Measurements from ENCODE around the gene ATF3.

The ATF3 gene

DNA sequence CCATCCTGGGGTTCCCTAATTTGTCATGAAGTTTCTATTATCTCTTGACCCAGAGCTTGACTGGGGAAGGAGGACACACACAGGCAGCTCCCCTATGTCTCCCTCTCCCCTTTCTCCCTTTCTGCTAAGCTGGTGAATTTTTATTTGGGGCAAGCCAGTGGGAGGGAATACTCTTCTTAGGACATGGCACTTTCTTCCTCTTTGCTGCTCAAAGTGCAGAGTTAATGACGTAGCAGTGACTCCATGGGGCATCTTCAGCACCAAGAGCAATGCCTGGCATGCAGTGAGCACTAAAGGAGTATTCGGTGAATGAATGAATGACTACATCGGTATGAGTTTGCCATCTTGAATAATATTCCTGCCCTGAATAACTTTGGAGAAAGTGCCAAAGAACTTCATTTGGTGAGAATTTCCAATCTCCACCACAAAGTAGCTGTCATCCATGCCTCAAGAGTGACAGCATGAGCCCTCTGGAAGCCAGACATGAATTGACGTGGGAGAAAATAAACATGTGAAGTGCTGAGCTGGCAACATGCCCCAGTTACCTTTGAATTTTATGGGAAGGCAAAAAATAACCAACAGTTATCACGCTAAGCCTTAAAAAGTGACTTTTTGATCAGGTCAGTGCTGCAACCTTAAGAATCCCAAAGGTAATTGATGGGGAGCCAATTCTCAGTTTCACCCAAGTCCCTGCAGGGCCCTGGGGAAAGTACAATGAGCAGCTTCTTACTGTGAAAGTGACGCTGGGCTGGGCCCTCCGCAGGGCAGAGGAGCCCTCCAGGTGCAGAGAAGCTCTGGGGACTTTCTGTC lies 22.1 kb upstream of the ATF3 start:
- DNase-seq (ENCODE audit: low spot score), result no peak

DNA sequence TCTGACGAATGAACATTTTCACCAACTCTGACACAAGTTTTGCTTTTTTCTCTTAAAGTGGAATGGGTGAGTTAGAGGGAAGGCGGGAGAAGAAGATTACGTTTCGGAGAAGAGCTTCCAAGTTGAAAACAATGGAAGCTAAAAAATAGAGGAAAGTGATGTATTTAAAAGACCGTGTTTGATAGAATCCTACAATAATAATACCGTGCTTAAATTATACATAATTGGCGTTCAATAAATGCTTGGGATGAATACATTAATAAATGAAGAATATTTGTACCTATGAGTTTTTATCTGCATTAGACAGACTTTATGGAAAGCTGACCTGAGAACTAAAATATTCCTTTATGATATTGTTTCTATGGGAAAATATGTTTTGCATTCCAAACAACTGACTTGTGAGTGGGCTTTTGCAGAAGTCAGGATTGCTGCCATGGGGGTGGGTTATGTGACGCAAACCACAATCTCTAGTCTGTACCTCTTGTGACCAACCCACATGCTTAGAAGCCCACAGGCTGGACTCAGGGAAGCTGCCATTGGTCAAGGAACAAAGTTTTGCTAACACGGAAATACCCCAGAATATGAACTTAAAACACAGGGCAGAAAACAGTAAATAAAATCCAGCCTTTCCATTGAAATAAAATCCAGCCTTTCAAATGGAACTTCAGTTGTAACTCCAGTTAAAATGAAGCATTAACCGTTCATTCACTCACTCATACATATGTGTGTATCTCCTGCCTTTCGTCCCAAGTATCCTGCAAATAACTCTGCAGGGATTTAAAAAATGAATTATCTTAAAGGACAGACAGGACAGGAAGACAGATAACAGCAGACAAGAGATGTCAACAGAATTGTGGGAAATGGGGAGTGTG lies 21.3 kb upstream of the ATF3 start:
- no peak for DNase-seq (ENCODE audit: low spot score)

GRCh38 chr1:212587888-212588510 lies 20.6 kb upstream of the ATF3 start:
- DNase-seq (ENCODE audit: low spot score), result no peak

DNA sequence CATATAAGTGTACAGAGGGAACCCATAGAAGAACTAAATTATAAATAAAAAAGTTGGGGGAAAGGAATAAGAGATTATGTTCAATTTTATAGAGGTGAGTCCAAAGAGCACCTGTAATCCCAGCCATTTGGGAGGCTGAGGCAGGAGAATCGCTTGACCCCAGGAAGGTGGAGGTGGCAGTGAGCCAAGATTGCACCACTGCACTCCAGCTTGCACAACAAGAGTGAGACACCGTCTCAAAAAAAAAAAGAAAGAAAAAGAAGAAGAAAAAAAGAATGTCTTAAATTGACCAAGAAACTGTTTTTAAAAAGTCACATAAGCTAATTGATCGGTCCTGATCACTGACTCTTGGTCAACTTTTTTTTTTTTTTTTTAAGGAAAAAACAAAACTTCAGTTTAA lies 19.1 kb upstream of the ATF3 start:
- no peak for DNase-seq (ENCODE audit: low spot score)

DNA sequence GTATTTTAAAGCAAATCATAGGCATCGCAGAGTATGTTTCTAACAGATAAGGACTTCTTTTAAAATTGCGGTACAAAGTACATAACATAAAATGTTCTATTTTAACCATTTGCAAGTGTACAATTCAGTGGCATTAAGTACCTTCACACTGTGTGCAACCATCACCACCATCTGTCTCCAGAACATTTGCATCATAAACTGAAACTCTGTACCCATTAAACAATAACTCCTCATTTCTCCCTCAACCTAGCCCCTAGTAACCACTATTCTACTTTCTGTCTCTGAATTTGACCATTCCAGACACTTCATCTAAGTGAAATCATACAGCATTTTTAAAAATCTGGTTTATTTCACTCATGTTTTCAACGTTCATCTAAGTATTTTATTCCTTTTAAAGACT lies 16.6 kb upstream of the ATF3 start:
- DNase-seq (ENCODE audit: low spot score), result no peak

DNA sequence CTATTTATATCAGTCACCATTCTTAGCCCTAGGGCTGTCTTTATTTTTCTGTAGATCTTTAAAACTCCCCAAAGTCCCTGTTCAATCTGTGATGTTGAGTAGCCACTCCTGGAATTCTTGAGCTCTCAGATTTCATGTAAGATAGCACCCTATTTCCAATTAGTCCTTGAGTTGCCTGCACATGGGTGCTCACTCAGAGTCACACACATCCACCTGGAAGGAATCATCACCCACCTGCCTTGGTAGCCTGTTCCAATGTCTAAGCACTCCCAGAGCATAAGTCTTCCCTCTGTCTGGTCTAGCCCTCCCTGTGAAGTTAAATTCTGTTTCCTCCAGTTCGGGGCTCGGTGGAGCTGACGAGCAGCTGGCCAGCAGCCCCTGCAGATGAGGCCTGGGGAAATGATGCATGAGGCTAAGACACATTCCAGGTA lies 14.7 kb upstream of the ATF3 start:
- DNase-seq (ENCODE audit: low spot score), result no peak

DNA sequence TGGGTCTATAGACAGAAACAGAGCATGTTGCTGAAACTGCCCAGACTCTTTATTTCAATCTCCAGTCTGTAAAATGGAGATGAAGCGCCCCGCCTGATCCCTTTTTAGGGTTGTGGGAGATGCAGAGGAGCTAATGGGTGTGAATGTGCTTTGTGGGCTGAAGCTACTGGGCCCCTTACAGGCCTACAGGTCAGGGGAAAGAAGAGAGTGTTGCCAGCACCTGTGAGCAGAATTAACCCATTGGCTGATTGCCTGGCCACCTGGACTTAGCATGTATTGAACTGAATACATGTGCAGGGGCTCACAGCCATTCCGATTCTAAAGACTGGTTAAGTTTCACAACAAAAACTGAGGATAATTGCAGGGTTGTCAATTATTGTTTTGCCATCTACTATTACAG lies 13.9 kb upstream of the ATF3 start:
- no peak for DNase-seq (ENCODE audit: low spot score)

- no peak for DNase-seq (ENCODE audit: low spot score)
Observed at GRCh38 chr1:212595229-212595628, 13.3 kb upstream of the ATF3 start.

DNA sequence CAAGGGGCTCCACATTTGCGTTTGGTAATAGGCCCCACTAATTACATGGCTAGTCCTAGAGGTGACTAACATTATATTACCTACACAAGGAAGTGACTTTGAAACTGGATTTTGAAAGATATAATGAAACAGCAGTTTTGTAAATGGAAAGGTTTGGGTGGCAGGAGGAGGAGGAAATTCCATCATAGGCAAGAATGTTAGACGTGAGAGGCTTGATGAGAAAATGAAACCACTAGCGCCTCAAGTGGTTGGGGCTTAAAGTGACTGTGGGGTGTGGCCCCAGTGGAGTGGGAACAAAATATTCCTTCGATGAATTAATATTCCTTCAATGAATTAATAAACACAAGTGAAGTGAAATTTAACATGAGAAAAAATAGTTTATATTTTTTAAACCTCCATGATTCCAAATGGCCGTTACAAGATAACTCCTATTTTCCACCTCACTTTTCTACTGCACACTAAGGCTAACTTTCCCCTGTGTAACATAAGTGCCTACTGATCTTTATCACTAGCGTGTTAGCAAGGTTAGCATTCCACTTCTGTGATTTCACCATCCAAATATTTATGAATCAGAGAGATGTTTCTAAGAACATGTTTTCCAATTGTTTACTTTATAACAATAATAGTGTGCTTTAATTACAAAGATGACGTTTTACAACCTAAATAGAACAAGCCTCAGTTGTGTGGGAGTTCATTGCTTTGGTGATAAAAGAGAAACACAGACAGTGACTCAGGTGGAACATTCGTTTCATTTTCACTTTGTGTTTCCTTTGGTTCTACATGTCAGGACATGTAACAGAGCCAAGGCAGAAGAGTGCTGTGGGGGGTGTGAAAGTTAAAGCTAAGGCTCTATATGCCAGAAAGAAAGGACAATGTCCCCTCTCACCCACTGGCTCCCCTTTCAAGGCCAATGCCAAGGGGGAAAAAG lies 12.5 kb upstream of the ATF3 start:
- DNase-seq (ENCODE audit: low spot score), result peak; percentile 71

DNA sequence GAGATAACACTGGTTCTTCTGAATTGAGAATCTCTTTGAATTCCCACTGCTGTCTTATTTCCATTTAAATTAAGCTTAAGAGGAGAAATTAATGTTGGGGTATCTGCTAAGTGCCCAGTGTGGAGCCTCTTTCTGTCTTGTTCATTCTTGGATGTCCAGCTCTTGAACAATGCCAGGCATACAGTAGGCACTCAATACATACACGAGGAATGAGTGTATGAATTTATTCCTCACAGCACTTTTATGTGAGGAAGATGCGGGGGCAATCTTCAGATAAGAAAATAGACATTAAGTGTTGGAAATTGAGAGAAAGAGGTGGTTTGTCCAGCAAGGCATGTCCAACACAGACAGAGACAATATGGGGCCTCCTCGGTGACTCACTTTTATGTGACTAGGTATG lies 11.8 kb upstream of the ATF3 start:
- DNase-seq (ENCODE audit: low spot score), result no peak

DNA sequence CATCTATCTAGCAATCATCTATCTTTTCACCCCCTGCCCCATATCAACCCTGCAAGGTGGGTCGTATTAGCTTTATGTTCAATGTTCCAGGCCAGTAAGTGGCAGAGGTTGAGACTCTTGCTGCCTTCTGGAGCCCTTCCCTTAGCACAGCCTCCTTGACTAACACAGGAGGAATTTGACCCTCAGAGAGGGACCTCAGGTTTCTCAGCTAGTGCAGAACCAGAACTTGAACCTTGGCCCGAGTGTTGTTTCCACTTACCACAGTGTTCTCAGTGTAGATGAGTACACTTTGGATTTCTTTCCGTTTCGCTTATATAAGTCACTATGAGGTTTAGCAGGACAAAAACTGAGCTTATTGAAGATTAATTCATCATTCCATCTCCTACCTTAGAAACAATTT lies 11.1 kb upstream of the ATF3 start:
- no peak for DNase-seq (ENCODE audit: low spot score)

GRCh38 chr1:212600071-212600915 lies 8.3 kb upstream of the ATF3 start:
- no peak for DNase-seq (ENCODE audit: low spot score)

DNA sequence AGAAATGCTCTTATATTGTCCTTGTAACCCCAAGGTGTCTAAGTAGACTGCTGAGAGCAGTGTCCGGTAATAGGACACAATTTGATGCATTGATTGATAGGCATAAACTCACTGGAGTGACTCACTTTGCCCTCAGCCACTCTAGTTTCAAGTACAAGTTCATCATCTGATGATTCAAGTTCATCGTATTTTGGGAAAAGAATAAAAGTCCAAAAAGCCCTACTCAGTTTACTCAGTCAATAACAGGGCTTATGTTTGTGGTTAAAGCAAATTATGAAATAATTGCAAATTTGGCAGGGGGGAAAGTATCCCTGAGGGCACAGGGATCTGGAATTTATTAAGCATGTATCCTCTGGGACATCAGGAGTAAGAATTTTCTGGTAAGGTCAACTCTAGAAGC lies 7.6 kb upstream of the ATF3 start:
- no peak for DNase-seq (ENCODE audit: low spot score)

DNA sequence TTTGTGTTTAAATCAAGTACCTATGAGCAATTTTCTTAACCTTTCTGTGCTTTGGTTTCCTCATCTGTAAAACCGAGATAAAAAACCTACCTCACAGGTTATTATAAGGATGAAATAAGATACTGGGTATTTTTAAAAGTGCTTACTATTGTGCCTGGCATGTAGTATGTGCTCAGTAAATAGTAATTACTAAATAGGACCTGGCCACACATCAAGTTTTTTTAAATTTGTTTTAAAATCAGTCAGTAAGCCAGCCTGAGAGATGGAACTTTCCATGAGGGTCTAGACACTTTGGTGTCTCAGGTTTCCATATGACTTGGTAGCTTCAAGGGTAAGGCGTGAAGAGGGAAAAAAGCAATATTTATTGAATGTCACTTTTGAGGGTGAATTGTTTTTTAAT lies 7.0 kb upstream of the ATF3 start:
- no peak for DNase-seq (ENCODE audit: low spot score)

DNA sequence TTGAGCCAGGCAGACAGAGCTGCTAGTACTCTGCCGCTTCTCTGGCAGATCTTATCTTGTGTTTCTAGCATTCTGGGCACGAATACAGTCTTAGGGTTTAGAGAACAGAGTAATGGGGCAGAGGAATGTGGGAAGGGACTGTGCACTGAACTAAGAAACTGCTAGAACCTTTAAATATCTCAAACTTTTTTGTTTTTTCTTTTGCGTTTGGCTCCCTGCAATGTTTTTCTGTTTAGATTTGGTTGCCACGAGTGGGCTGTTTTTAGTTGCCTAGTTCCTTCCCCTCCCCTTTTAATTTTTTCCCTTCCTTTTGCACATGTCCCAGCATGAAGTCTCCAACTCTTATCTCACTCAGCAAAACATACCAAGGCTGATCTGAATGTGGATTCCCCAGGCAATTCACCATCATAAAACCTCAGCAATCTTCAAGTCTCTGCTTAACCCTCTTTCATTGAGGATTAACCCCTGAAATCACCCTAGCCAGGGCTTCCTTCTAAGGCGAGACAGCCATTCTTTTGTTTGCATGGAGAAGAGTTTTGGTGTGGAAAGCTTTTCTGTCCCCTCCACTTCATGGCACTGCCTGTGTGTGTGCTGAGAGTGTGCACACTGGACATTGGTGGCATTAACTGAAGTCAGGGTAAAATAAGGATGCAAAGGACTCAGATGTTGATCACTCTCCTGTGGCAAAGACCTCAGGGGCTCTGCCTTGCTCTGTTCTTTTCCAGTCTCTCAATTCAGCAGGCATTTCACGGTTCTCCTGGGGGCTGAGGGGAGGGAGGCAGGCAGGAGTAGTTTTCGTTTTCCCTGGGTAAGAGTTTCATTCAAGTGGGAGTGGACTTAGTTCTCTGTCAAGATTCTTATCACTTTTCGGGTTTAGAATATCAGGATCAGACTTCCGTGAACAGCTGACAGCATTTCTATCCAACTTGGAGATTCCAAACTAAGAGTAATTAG lies 2.8 kb upstream of the ATF3 start:
- no peak for DNase-seq (ENCODE audit: low spot score)

- no peak for DNase-seq (ENCODE audit: low spot score)
Observed at GRCh38 chr1:212606395-212607205, 2.0 kb upstream of the ATF3 start.

GRCh38 chr1:212607206-212607912 lies 1.2 kb upstream of the ATF3 start:
- DNase-seq (ENCODE audit: low spot score), result no peak

- peak; percentile 20 for DNase-seq (ENCODE audit: low spot score)
Observed at GRCh38 chr1:212607913-212608391, 609 bp upstream of the ATF3 start.
